GM10847 (cell line): Measurements from ENCODE around the gene TMEM140.

Experiments
- POLR2A ChIP-seq: IDR thresholded peaks from 2 replicates; pipeline ENCODE4 v1.6.1; 2011; ENCODE audit not compliant: insufficient read length; ENCODE audit errors: extremely low read depth

TMEM140 gene

DNA sequence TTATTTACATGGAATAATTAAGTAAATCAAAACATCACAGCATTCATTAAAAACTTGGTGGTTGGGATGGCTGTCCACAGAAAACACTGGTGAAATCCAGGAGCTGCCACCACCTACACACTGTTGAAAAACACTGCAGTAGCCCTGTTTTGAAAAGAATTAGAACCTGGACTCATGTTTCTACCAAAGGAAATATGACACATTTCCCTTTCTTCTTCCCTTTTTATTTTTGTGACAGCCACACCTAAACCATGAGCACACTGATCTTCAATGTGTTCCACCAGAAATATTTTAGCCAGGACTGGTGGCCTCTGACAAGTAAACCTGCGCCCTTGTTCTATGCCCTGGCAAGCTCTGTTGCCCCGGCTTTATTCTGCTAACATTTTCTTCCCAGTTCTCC is 3.3 kb downstream of the TMEM140 start:
- no peak for TF ChIP-seq POLR2A

DNA sequence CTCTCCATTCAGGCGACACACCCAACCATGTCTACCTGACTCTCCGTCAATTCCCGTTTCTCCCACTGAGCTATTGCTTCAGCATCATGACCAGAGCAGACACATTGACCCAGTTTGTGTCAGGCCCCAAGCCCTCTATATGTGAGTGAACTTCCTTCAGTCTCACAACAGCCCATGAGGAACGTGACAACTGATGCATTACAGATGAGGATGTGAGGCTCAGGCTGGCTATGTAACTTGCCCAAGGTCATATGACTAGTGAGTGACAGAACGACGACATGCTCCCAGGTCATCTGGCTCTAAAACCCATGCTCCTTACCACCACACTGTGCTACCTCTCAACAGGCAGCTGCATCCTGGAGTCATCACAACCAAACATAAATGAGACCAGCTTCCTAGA is 3.7 kb downstream of the TMEM140 start:
- no peak for TF ChIP-seq POLR2A

DNA sequence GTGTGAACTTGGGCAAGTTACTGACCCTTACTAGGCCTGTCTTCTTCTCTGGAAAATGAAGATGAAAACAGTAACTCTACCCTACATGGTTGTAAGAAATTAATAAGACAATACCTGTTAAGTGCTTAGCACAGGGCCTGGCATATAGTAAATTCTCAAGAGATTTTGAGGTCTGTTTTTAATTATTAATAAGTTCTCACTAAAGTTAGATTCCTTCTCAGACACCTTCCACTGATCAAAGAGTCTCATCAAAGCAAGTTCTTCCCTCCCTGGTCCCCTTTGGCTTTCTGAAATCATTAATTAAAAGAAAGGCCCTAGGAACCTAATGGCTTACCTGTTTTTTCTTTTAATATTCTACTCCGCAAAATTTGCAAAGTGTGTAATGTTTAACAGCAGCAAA is 4.6 kb downstream of the TMEM140 start:
- TF ChIP-seq POLR2A: no peak

GRCh38 chr7:135154734-135155133 is 6.9 kb downstream of the TMEM140 start:
- no peak for TF ChIP-seq POLR2A

GRCh38 chr7:135156290-135156689 is 8.4 kb downstream of the TMEM140 start:
- TF ChIP-seq POLR2A: no peak

- no peak for TF ChIP-seq POLR2A
Measured at GRCh38 chr7:135158141-135158655, 10.3 kb downstream of the TMEM140 start.

- no peak for TF ChIP-seq POLR2A
Measured at GRCh38 chr7:135158874-135159273, 11.0 kb downstream of the TMEM140 start.

GRCh38 chr7:135159359-135160085 is 11.7 kb downstream of the TMEM140 start:
- no peak for TF ChIP-seq POLR2A

DNA sequence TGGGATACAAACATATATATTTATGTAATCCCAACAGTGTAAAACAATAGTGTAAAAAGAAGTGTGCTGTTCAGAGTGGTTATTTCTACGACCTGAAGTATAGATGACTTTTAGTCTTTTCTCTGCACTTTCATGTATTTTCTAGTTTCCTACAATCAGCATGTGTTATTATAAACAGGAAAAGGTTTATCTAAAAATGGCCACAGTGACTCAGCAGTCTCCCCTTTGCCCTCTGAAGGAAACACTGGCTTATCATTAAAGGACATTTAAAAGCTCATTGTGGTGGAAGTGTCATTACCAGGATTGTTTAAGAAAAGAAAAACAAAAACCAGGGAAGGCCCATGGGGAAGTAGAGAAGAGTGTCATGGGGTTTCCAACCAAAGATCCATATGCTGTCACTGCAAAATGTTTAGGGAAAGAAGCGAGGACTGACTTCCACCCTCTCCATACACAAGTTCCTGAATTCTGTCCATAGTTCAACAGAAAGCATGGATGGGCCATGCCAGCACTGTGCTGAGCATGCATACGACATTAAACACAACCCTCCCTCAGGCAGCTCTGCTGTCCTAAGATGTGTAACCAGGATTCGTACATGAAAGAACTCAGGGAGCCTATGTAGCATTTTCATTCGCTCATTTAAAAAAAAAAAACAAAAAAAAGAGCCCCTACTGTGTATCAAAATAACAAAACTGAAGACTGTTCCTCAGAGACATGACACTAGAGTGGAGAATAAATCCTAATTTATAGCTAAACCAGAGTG is 12.4 kb downstream of the TMEM140 start:
- TF ChIP-seq POLR2A: no peak

DNA sequence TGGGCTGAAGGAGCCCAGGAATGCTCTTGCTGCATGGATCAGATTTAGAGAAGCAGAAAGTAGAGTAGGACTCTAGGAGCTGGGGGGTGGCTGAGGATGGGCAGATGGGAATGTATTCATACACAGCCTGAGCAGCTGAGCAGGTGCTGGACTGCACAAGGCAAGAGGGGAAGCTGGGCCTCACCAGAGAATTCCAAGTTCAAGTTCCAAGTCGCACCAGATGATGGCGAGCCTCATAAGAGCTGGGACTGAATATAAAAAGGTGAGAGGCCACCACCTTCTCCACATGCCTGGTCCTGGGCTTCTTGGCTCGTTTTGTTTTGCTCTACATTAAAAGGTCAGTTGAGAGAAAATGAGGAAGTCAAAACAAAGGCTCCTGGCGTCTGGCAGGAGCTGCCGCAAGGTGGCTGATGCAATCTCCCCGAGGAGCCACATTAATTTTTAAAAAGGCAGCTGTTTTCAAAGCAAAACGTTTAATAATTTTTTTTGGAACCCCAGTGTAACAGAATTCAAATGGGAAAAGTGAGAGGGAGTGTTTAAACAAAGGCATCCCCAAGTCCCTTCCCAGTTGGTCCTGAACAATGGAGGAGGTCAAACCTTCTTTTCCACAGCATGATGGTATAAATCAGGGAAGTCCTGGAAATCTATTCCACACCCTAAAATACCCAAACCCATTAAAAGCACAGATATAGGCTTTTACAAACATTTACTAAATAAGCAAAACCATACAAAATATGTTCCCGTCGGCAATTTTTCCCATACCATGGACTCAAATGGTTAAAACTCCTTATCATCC is 13.2 kb downstream of the TMEM140 start:
- no peak for TF ChIP-seq POLR2A

GRCh38 chr7:135161669-135162068 is 13.8 kb downstream of the TMEM140 start:
- TF ChIP-seq POLR2A: no peak

GRCh38 chr7:135162382-135163001 is 14.6 kb downstream of the TMEM140 start:
- TF ChIP-seq POLR2A: no peak

DNA sequence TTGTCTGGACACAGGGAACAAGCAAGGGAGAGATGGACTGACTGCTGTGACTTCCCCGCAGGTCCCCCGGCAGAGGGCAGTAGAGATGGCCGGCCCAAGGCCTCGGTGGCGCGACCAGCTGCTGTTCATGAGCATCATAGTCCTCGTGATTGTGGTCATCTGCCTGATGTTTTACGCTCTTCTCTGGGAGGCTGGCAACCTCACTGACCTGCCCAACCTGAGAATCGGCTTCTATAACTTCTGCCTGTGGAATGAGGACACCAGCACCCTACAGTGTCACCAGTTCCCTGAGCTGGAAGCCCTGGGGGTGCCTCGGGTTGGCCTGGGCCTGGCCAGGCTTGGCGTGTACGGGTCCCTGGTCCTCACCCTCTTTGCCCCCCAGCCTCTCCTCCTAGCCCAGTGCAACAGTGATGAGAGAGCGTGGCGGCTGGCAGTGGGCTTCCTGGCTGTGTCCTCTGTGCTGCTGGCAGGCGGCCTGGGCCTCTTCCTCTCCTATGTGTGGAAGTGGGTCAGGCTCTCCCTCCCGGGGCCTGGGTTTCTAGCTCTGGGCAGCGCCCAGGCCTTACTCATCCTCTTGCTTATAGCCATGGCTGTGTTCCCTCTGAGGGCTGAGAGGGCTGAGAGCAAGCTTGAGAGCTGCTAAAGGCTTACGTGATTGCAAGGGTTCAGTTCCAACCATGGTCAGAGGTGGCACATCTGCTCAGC is 16.6 kb downstream of the TMEM140 start:
- TF ChIP-seq POLR2A: no peak

DNA sequence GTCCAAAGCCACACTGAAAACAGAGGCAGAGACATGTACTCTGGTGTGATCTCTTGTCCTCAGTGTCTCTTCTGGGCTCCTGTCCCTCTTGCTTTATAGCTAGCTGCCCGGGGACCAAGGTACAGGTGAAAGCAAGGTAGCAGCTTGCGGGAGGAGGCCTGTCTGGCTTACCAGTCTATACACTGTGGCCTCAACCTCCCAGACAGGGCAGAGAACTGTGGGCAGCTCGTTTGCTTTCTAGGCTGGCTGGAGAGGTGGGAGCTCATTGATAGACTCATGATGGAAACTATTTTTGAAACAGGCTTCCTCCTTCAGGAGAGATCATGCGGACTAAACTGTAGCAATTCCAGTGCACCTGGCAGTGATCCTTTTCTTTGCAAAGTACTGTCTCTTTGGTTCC is 18.0 kb downstream of the TMEM140 start:
- TF ChIP-seq POLR2A: no peak
